ENCODE measurements around the gene ADCY5. TPM values are rescaled to one million over a fixed set of nuclear protein-coding genes. Genes with fewer than 3 reads are reported as not detected.

The ADCY5 gene
- total RNA-seq, 1 experiment from 2014 or later = 0.49 TPM

GRCh38 chr3:123326531-123326930, 122.4 kb downstream of the ADCY5 start:
- Histone ChIP-seq H3K4me1 (ENCODE audit: control insufficient read depth in 1 of 2, insufficient read depth in 2 of 2, low read length in 2 of 2) (no peaks in the 10 kb centered on the region), H3K4me3 (replicated peaks in 1 of 2; ENCODE audit: low read depth in 1 of 2, low read length in 2 of 2) (no peak overlapping the region), H4K20me1 (ENCODE audit: insufficient read depth) (no peaks in the 10 kb centered on the region), H3K27ac (ENCODE audit: low read depth, low read length) (no peak overlapping the region), H3K79me2 (ENCODE audit: insufficient read depth, low read length) (no peaks in the 10 kb centered on the region), H3K9me3 (ENCODE audit: control insufficient read depth in 1 of 2, insufficient read depth in 1 of 2, low read depth in 1 of 2, low read length in 2 of 2) (no peaks in the 10 kb centered on the region), H3K9ac (ENCODE audit: low read length) (no peak overlapping the region), H3K36me3 (ENCODE audit: control insufficient read depth in 1 of 2, insufficient read depth in 2 of 2, low read length in 2 of 2) (no peaks in the 10 kb centered on the region), H3K9me2 (ENCODE audit: insufficient read depth) (no peaks in the 10 kb centered on the region), H3K27me3 (ENCODE audit: insufficient read depth, low read length) (peaks cover 4% of the 10 kb centered on the region; the same call in 1 of the 2 replicates), H2AFZ (ENCODE audit: low read depth, low read length, poor library complexity, severe bottlenecking) (no peak overlapping the region), H3K4me2 (ENCODE audit: low read length) (no peak overlapping the region)
- ChIA-PET POLR2A (no interaction called here), RAD21 (ENCODE audit: low non-redundant PET in 1 of 2, low total read pairs in 2 of 2, uncharacterized antibody in 2 of 2, unreplicated experiment in 2 of 2) (interaction anchor here in 1 of 2 experiments (1.0 kb wide), 1 partner anchor 163 kb away, joined by 3 read pairs; no protein-coding TSS in a partner anchor), CTCF (interaction anchor here (1.2 to 2.0 kb wide), 4 partner anchors 19 to 233 kb away, joined by 5 to 8 read pairs (median 6); no protein-coding TSS in a partner anchor)
- BruUV-seq (replicated peaks) = no TSS peak
- TF ChIP-seq POLR2AphosphoS5 (IDR thresholded peaks at IDR 0.05; ENCODE audit: low read depth, low read length) (no peak), ATF3 (IDR thresholded peaks at IDR 0.05) (no peak), POLR2A (IDR thresholded peaks at IDR 0.05; ENCODE audit: borderline replicate concordance, extremely low read depth, insufficient read depth, insufficient read length) (no peak), CEBPB (IDR thresholded peaks at IDR 0.05; ENCODE audit: low read depth) (no peak), CBX3 (IDR thresholded peaks at IDR 0.05; ENCODE audit: low read depth) (no peak)
- DNase-seq (ENCODE audit: low read depth, low spot score) = no peak
- no peak for ATAC-seq
- intact Hi-C loops (cut with micrococcal nuclease) = no loop called here

- H3K9me3 ChIP-seq (ENCODE audit: control insufficient read depth in 1 of 2, insufficient read depth in 1 of 2, low read depth in 1 of 2, low read length in 2 of 2) = no peaks in the 10 kb centered on the region
- no peaks in the 10 kb centered on the region for H4K20me1 ChIP-seq (ENCODE audit: insufficient read depth)
- no TSS peak for BruUV-seq (replicated peaks)
- CTCF ChIA-PET = interaction anchor here (1.5 to 2.0 kb wide), 3 partner anchors 18 to 163 kb away, joined by 5 to 6 read pairs (median 5); no protein-coding TSS in a partner anchor
- RAD21 ChIA-PET (ENCODE audit: low non-redundant PET in 1 of 2, low total read pairs in 2 of 2, uncharacterized antibody in 2 of 2, unreplicated experiment in 2 of 2) = interaction anchor here in 1 of 2 experiments (1.0 kb wide), 1 partner anchor 163 kb away, joined by 3 read pairs; no protein-coding TSS in a partner anchor
- H3K4me3 ChIP-seq (replicated peaks in 1 of 2; ENCODE audit: low read depth in 1 of 2, low read length in 2 of 2) = no peak overlapping the region
- peaks cover 4% of the 10 kb centered on the region; the same call in 1 of the 2 replicates for H3K27me3 ChIP-seq (ENCODE audit: insufficient read depth, low read length)
- no peaks in the 10 kb centered on the region for H3K9me2 ChIP-seq (ENCODE audit: insufficient read depth)
- no peak overlapping the region for H2AFZ ChIP-seq (ENCODE audit: low read depth, low read length, poor library complexity, severe bottlenecking)
- intact Hi-C loops (cut with micrococcal nuclease) = no loop called here
- POLR2A ChIA-PET = no interaction called here
- no peak overlapping the region for H3K27ac ChIP-seq (ENCODE audit: low read depth, low read length)
- H3K4me2 ChIP-seq (ENCODE audit: low read length) = no peak overlapping the region
- H3K4me1 ChIP-seq (ENCODE audit: control insufficient read depth in 1 of 2, insufficient read depth in 2 of 2, low read length in 2 of 2) = no peaks in the 10 kb centered on the region
- DNase-seq (ENCODE audit: low read depth, low spot score) (no peak), ATAC-seq (no peak)
- no peaks in the 10 kb centered on the region for H3K79me2 ChIP-seq (ENCODE audit: insufficient read depth, low read length)
- H3K36me3 ChIP-seq (ENCODE audit: control insufficient read depth in 1 of 2, insufficient read depth in 2 of 2, low read length in 2 of 2) = no peaks in the 10 kb centered on the region
- H3K9ac ChIP-seq (ENCODE audit: low read length) = no peak overlapping the region
- TF ChIP-seq ZBTB33 (IDR thresholded peaks at IDR 0.05; ENCODE audit: extremely low read depth, insufficient replicate concordance, low read length) = no peak
- no peak for TF ChIP-seq SP1 (IDR thresholded peaks at IDR 0.05; ENCODE audit: low read depth)
- no peak for TF ChIP-seq POLR2A (IDR thresholded peaks at IDR 0.05; ENCODE audit: borderline replicate concordance, extremely low read depth, insufficient read depth, insufficient read length)
- no peak for TF ChIP-seq EZH2phosphoT487 (IDR thresholded peaks at IDR 0.05; ENCODE audit: borderline replicate concordance)
- TF ChIP-seq REST (IDR thresholded peaks at IDR 0.05; ENCODE audit: low read depth) = no peak
- no peak for TF ChIP-seq EZH2 (IDR thresholded peaks at IDR 0.05)
- TF ChIP-seq, protein P1, sequence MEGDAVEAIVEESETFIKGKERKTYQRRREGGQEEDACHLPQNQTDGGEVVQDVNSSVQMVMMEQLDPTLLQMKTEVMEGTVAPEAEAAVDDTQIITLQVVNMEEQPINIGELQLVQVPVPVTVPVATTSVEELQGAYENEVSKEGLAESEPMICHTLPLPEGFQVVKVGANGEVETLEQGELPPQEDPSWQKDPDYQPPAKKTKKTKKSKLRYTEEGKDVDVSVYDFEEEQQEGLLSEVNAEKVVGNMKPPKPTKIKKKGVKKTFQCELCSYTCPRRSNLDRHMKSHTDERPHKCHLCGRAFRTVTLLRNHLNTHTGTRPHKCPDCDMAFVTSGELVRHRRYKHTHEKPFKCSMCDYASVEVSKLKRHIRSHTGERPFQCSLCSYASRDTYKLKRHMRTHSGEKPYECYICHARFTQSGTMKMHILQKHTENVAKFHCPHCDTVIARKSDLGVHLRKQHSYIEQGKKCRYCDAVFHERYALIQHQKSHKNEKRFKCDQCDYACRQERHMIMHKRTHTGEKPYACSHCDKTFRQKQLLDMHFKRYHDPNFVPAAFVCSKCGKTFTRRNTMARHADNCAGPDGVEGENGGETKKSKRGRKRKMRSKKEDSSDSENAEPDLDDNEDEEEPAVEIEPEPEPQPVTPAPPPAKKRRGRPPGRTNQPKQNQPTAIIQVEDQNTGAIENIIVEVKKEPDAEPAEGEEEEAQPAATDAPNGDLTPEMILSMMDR (IDR thresholded peaks at IDR 0.05 in 2 of 3, conservative IDR thresholded peaks at IDR 0.05 in 1 of 3; ENCODE audit: borderline replicate concordance in 1 of 3, insufficient read depth in 1 of 3, low read depth in 2 of 3, low read length in 2 of 3) = no peak
These were observed 123.1 kb downstream of the ADCY5 start for GRCh38 chr3:123325766-123326256.
